Stimulated activated CD4-positive, alpha-beta T cell treated with anti-CD3 and anti-CD28 coated beads, Interleukin-1b, Interleukin-23, amount 100 ng/mL, for 24 hours (primary cell): ENCODE results near the gene ERC2.

Experiments
- DNase-seq, 4 experiments: peaks; one replicate each; pipeline ENCODE4 v3.0.0-alpha.2; 2020; ENCODE audit warnings: low read depth in 4 of 4, low spot score in 1 of 4

The ERC2 gene

GRCh38 chr3:56428667-56429066, 39.6 kb downstream of the ERC2 start:
- no peak for DNase-seq

- DNase-seq, result no peak
Observed at GRCh38 chr3:56424885-56425284, 43.4 kb downstream of the ERC2 start.

GRCh38 chr3:56424336-56424735, 43.9 kb downstream of the ERC2 start:
- no peak for DNase-seq

GRCh38 chr3:56423661-56424099, 44.6 kb downstream of the ERC2 start:
- DNase-seq, result no peak

GRCh38 chr3:56422316-56422715, 46.0 kb downstream of the ERC2 start:
- no peak for DNase-seq

- no peak for DNase-seq
Observed at GRCh38 chr3:56421205-56421604, 47.1 kb downstream of the ERC2 start.

GRCh38 chr3:56415652-56416051, 52.6 kb downstream of the ERC2 start:
- DNase-seq, result no peak

- no peak for DNase-seq
Observed at GRCh38 chr3:56413911-56414310, 54.4 kb downstream of the ERC2 start.

- DNase-seq, result no peak
Observed at GRCh38 chr3:56411166-56411565, 57.1 kb downstream of the ERC2 start.

- no peak for DNase-seq
Observed at GRCh38 chr3:56410576-56410975, 57.7 kb downstream of the ERC2 start.

- DNase-seq, result no peak
Observed at GRCh38 chr3:56409790-56410189, 58.5 kb downstream of the ERC2 start.

- DNase-seq, result no peak
Observed at GRCh38 chr3:56408761-56409196, 59.5 kb downstream of the ERC2 start.

GRCh38 chr3:56406826-56407515, 61.3 kb downstream of the ERC2 start:
- DNase-seq, result no peak

- DNase-seq, result no peak
Observed at GRCh38 chr3:56404884-56405283, 63.4 kb downstream of the ERC2 start.

GRCh38 chr3:56398659-56399058, 69.6 kb downstream of the ERC2 start:
- no peak for DNase-seq

GRCh38 chr3:56397798-56398197, 70.5 kb downstream of the ERC2 start:
- DNase-seq, result no peak

- DNase-seq, result no peak
Observed at GRCh38 chr3:56389183-56389830, 79.0 kb downstream of the ERC2 start.

GRCh38 chr3:56383092-56383491, 85.2 kb downstream of the ERC2 start:
- DNase-seq, result no peak

GRCh38 chr3:56379723-56380287, 88.5 kb downstream of the ERC2 start:
- DNase-seq, result no peak

GRCh38 chr3:56375654-56376053, 92.6 kb downstream of the ERC2 start:
- DNase-seq, result no peak

GRCh38 chr3:56373386-56373785, 94.9 kb downstream of the ERC2 start:
- DNase-seq, result no peak

- no peak for DNase-seq
Observed at GRCh38 chr3:56370991-56371775, 97.1 kb downstream of the ERC2 start.
